SK-N-SH (cell line): ENCODE data around the gene RCE1. TPM values are rescaled to one million over a fixed set of nuclear protein-coding genes. Genes with fewer than 3 reads are reported as not detected.

Experiments used
- CTCF ChIA-PET: fragments of 300-600, 350-600 bp; formaldehyde crosslinking; extraction: SDS; loops from one replicate; lab custom pipeline; 2021; lab: Yijun Ruan, JAX
- POLR2A ChIA-PET: fragments of 350-600 bp; sonication (Branson Sonifier 250); formaldehyde crosslinking; extraction: SDS; loops from one replicate; lab custom pipeline; 2020; ENCODE audit warnings: antibody characterized with exemption, inconsistent platforms; lab: Yijun Ruan, JAX
- DNase-seq: peaks from one replicate; pipeline ENCODE4 v3.0.0; 2012
- H2AFZ ChIP-seq: fragments of 200-600 bp; sonication (generic); 2 replicates; pipeline ENCODE4 v1.8.1; 2016; ENCODE audit warnings: antibody characterized with exemption, mild to moderate bottlenecking, low read depth
- H3F3A ChIP-seq: fragments of 200-600 bp; sonication (generic); replicated peaks from 2 replicates; pipeline ENCODE3; 2016; ENCODE audit warnings: antibody characterized with exemption, mild to moderate bottlenecking; ENCODE audit not compliant: insufficient read depth
- H3K27ac ChIP-seq, 2 experiments: fragments of 200-500 bp in 1 of 2; fragments of 200-600 bp in 1 of 2; sonication (Bioruptor generic) in 1 of 2; sonication (generic), shearing (Covaris generic) in 1 of 2; 2 replicates each; pipeline versions ENCODE4 v1.5.1 to v1.6.1; 2014 to 2016; ENCODE audit warnings: low read depth in 2 of 2, inconsistent platforms in 1 of 2, low read length in 1 of 2, mild to moderate bottlenecking in 1 of 2, mixed read lengths in 1 of 2
- H3K27me3 ChIP-seq: fragments of 200-600 bp; sonication (generic), shearing (Covaris generic); 2 replicates; pipeline ENCODE4 v1.6.1; 2016; ENCODE audit warnings: mixed run types; ENCODE audit not compliant: insufficient read depth
- H3K36me3 ChIP-seq, 2 experiments: fragments of 200-500 bp in 1 of 2; fragments of 200-600 bp in 1 of 2; sonication (Bioruptor generic) in 1 of 2; sonication (generic) in 1 of 2; replicated peaks in 1 of 2; 2 replicates each; pipeline versions ENCODE3 to v1.5.1; 2014 to 2016; ENCODE audit warnings: low read length in 1 of 2, mild to moderate bottlenecking in 1 of 2; ENCODE audit not compliant: insufficient read depth in 2 of 2, control insufficient read depth in 1 of 2
- H3K4me1 ChIP-seq, 2 experiments: fragments of 200-500 bp in 1 of 2; fragments of 200-600 bp in 1 of 2; sonication (Bioruptor generic) in 1 of 2; sonication (generic), shearing (Covaris generic) in 1 of 2; 2 replicates each; pipeline versions ENCODE4 v1.5.1 to v1.6.1; 2014 to 2016; ENCODE audit warnings: low read depth in 1 of 2, low read length in 1 of 2, mixed run types in 1 of 2; ENCODE audit not compliant: insufficient read depth in 2 of 2, control insufficient read depth in 1 of 2
- H3K4me2 ChIP-seq: fragments of 200-600 bp; sonication (generic), shearing (Covaris generic); 2 replicates; pipeline ENCODE4 v1.6.1; 2017; ENCODE audit warnings: mixed run types
- H3K4me3 ChIP-seq, 2 experiments: fragments of 200-500 bp in 1 of 2; fragments of 200-600 bp in 1 of 2; sonication (Bioruptor generic) in 1 of 2; sonication (generic), shearing (Covaris generic) in 1 of 2; 2 replicates each; pipeline versions ENCODE4 v1.5.1 to v1.8.1; 2014 to 2016; ENCODE audit warnings: low read depth in 2 of 2, inconsistent platforms in 1 of 2, low read length in 1 of 2, mild to moderate bottlenecking in 1 of 2, mixed read lengths in 1 of 2, moderate library complexity in 1 of 2
- H3K79me2 ChIP-seq: fragments of 200-600 bp; sonication (generic); 2 replicates; pipeline ENCODE4 v1.8.1; 2017; ENCODE audit warnings: mild to moderate bottlenecking; ENCODE audit not compliant: insufficient read depth
- H3K9ac ChIP-seq: fragments of 200-600 bp; sonication (generic); 2 replicates; pipeline ENCODE4 v1.6.1; 2017; ENCODE audit warnings: mixed run types
- H3K9me2 ChIP-seq: fragments of 200-600 bp; sonication (generic); 2 replicates; pipeline ENCODE4 v1.6.1; 2017; ENCODE audit warnings: mixed run types
- H3K9me3 ChIP-seq: fragments of 200-600 bp; sonication (generic); 2 replicates; pipeline ENCODE4 v1.6.1; 2017; ENCODE audit warnings: mixed run types, mild to moderate bottlenecking, moderate library complexity
- H4K20me1 ChIP-seq: fragments of 200-600 bp; sonication (generic); 2 replicates; pipeline ENCODE4 v1.6.1; 2017; ENCODE audit warnings: mild to moderate bottlenecking, mixed run types; ENCODE audit not compliant: insufficient read depth
- CHD2 ChIP-seq: fragments of 150-350 bp; IDR thresholded peaks from 2 replicates; pipeline ENCODE4 v1.6.1; 2018; ENCODE audit warnings: low read length; ENCODE audit not compliant: partially characterized antibody
- CTCF ChIP-seq: fragments of 200-600 bp; sonication (generic); IDR thresholded peaks from 2 replicates; pipeline ENCODE4 v1.6.1; 2017; ENCODE audit warnings: antibody characterized with exemption, mild to moderate bottlenecking, moderate library complexity
- EP300 ChIP-seq, 2 experiments: IDR thresholded peaks; 2 replicates each; pipeline versions ENCODE4 v1.4.0 to v1.6.1; 2012; ENCODE audit warnings: borderline replicate concordance in 1 of 2, low read depth in 1 of 2, low read length in 1 of 2
- EZH2phosphoT487 ChIP-seq: fragments of 200-600 bp; sonication (generic); IDR thresholded peaks from 2 replicates; pipeline ENCODE4 v1.6.1; 2017; ENCODE audit warnings: low read depth, mixed run types, mild to moderate bottlenecking, antibody characterized with exemption, moderate library complexity, borderline replicate concordance
- FOSL2 ChIP-seq: IDR thresholded peaks from 2 replicates; pipeline ENCODE4 v1.4.0; 2012; ENCODE audit warnings: low read depth, mild to moderate bottlenecking, moderate library complexity, borderline replicate concordance
- FOXJ3 ChIP-seq: sonication (generic); formaldehyde crosslinking; IDR thresholded peaks from 2 replicates; pipeline ENCODE4 v1.5.1; 2020; ENCODE audit warnings: mild to moderate bottlenecking, missing genetic modification reagents
- FOXM1 ChIP-seq: IDR thresholded peaks from 2 replicates; pipeline ENCODE4 v1.4.0; 2012; ENCODE audit warnings: low read depth, mild to moderate bottlenecking
- GABPA ChIP-seq: IDR thresholded peaks from 2 replicates; pipeline ENCODE4 v1.4.0; 2012; ENCODE audit warnings: low read depth, mild to moderate bottlenecking
- GATA2 ChIP-seq: sonication (generic); formaldehyde crosslinking; IDR thresholded peaks from 2 replicates; pipeline ENCODE4 v1.5.0; 2020; ENCODE audit warnings: mild to moderate bottlenecking, missing genetic modification reagents
- JUND ChIP-seq: IDR thresholded peaks from 2 replicates; pipeline ENCODE4 v1.4.0; 2012
- MEF2A ChIP-seq: IDR thresholded peaks from 2 replicates; pipeline ENCODE4 v1.4.0; 2012; ENCODE audit warnings: low read depth, borderline replicate concordance
- MXI1 ChIP-seq: IDR thresholded peaks from 2 replicates; pipeline ENCODE4 v1.6.1; 2012; ENCODE audit warnings: mild to moderate bottlenecking, low read depth, low read length, improper control_type of control experiment
- NFIC ChIP-seq: IDR thresholded peaks from 2 replicates; pipeline ENCODE4 v1.4.0; 2012; ENCODE audit warnings: borderline replicate concordance
- NRF1 ChIP-seq: IDR thresholded peaks from 2 replicates; pipeline ENCODE4 v1.6.1; 2012; ENCODE audit warnings: low read depth, mild to moderate bottlenecking, low read length
- RAD21 ChIP-seq: IDR thresholded peaks from 2 replicates; pipeline ENCODE4 v1.6.1; 2012; ENCODE audit warnings: mild to moderate bottlenecking, low read length
- RCOR1 ChIP-seq: fragments of 150-350 bp; IDR thresholded peaks from 2 replicates; pipeline ENCODE4 v1.6.1; 2017; ENCODE audit warnings: antibody characterized with exemption, low read length
- REST ChIP-seq: IDR thresholded peaks from 2 replicates; pipeline ENCODE4 v1.6.1; 2012; ENCODE audit warnings: mild to moderate bottlenecking, low read depth, low read length, moderate library complexity
- RFX5 ChIP-seq: IDR thresholded peaks from 2 replicates; pipeline ENCODE4 v1.6.1; 2012; ENCODE audit warnings: mild to moderate bottlenecking, improper control_type of control experiment, low read length
- SIN3A ChIP-seq: IDR thresholded peaks from 2 replicates; pipeline ENCODE4 v1.6.1; 2012; ENCODE audit warnings: low read depth, mild to moderate bottlenecking, low read length, moderate library complexity, borderline replicate concordance
- SMC3 ChIP-seq: IDR thresholded peaks from 2 replicates; pipeline ENCODE4 v1.6.1; 2012; ENCODE audit warnings: low read depth, low read length, improper control_type of control experiment
- TAF1 ChIP-seq: IDR thresholded peaks from 2 replicates; pipeline ENCODE4 v1.6.1; 2012; ENCODE audit warnings: low read depth, mild to moderate bottlenecking, low read length, moderate library complexity, borderline replicate concordance
- TEAD4 ChIP-seq: IDR thresholded peaks from 2 replicates; pipeline ENCODE4 v1.4.0; 2012; ENCODE audit warnings: mild to moderate bottlenecking, borderline replicate concordance; ENCODE audit not compliant: insufficient read depth
- USF1 ChIP-seq: IDR thresholded peaks from 2 replicates; pipeline ENCODE4 v1.4.0; 2012; ENCODE audit warnings: low read depth, borderline replicate concordance
- USF2 ChIP-seq: fragments of 150-350 bp; IDR thresholded peaks from 2 replicates; pipeline ENCODE4 v1.6.1; 2017; ENCODE audit warnings: antibody characterized with exemption, low read length, low read depth, borderline replicate concordance
- YY1 ChIP-seq: IDR thresholded peaks from 2 replicates; pipeline ENCODE4 v1.4.0; 2012; ENCODE audit warnings: low read depth, mild to moderate bottlenecking
- WGBS: methylation state at CpG from one replicate; pipeline ENCODE4 v1.1.6; 2017; ENCODE audit warnings: low lambda C conversion rate; 5-methylcytosine and 5-hydroxymethylcytosine counted together
- polyA plus RNA-seq, 3 experiments: library from polyadenylated mRNA; depleted of rRNA; stranded (reverse); fragments of >200 nt; gene quantifications; 2 replicates each; pipeline ENCODE4 v1.2.3, GENCODE V29; 2012

The RCE1 gene
- 25.0 and 25.4 TPM in 2 replicates for polyA plus RNA-seq (2012; rRNA removed)
- polyA plus RNA-seq (2012; cell fraction: cytosol; rRNA removed), result 8.7 and 14.3 TPM in 2 replicates
- polyA plus RNA-seq (2012; cell fraction: nucleus; rRNA removed), result 69.3 and 90.1 TPM in 2 replicates

GRCh38 chr11:66842896-66843775 lies at the start of gene RCE1:
TSS of gene RCE1 (plus strand) at chr11:66843441. CDS start at chr11:66843456, 15 bp downstream.
- Histone ChIP-seq H4K20me1 (no peaks in the 10 kb centered on the region), H3K36me3 (peaks cover 6 to 35% of the 10 kb centered on the region in 2 experiments), H3K4me2 (peak within 1 kb of the TSS; percentile 92), H3F3A (peaks cover 4% of the 10 kb centered on the region), H3K9me3 (no peaks in the 10 kb centered on the region), H3K9ac (peak within 1 kb of the TSS; percentile 99), H3K4me3 (peak within 1 kb of the TSS; percentile 88 to 91), H2AFZ (peak within 1 kb of the TSS; percentile 87), H3K27ac (peak within 1 kb of the TSS; percentile 85 to 90), H3K9me2 (no peaks in the 10 kb centered on the region), H3K4me1 (peaks cover 13 to 24% of the 10 kb centered on the region in 2 experiments; a peak in 3 of 4 replicates), H3K27me3 (no peaks in the 10 kb centered on the region), H3K79me2 (peaks cover 58% of the 10 kb centered on the region)
- CTCF ChIA-PET, result interaction anchor here (0.6 to 4.6 kb wide), 10 partner anchors 9 to 434 kb away, joined by 3 to 46 read pairs (median 4); partner anchors contain the start of genes C11orf86 and RBM4B
- POLR2A ChIA-PET, result interaction anchor here (0.6 to 2.0 kb wide), 10 partner anchors 10 to 363 kb away, joined by 3 to 14 read pairs (median 4); partner anchors contain the start of genes DPP3 and RBM14
- peak; percentile 99 for DNase-seq
- 0% methylated on average over 5 of the region's 98 CpGs for WGBS
- 0 out of 2 replicates have a peak, but pooled peaks have one; percentile 19 for TF ChIP-seq NRF1
- no peak for TF ChIP-seq USF1
- no peak for TF ChIP-seq GATA2
- TF ChIP-seq USF2, result no peak
- no peak for TF ChIP-seq FOSL2
- no peak for TF ChIP-seq FOXM1
- no peak for TF ChIP-seq SIN3A
- no peak for TF ChIP-seq RCOR1
- no peak for TF ChIP-seq CTCF
- TF ChIP-seq TEAD4, result no peak
- no peak for TF ChIP-seq RAD21
- no peak for TF ChIP-seq RFX5
- TF ChIP-seq FOXJ3 (CRISPR knock-in tag), result no peak
- peak; percentile 92 for TF ChIP-seq YY1
- TF ChIP-seq GABPA, result peak; percentile 31; the same call in 1 of the 2 replicates
- TF ChIP-seq REST, result peak; percentile 37; the same call in 1 of the 2 replicates
- no peak for TF ChIP-seq NFIC
- peak; percentile 74 for TF ChIP-seq CHD2
- no peak for TF ChIP-seq JUND
- no peak for TF ChIP-seq EP300 (IDR thresholded peaks at IDR 0.05; ENCODE audit: borderline replicate concordance in 1 of 2, low read depth in 1 of 2, low read length in 1 of 2)
- peak; percentile 64; the same call in 1 of the 2 replicates for TF ChIP-seq MXI1
- TF ChIP-seq TAF1, result peak; percentile 95
- peak; percentile 1; the same call in 1 of the 2 replicates for TF ChIP-seq SMC3
- TF ChIP-seq MEF2A, result no peak; the same call in 1 of the 2 replicates
- no peak for TF ChIP-seq EZH2phosphoT487
